ENCODE results near the gene NME4.
"Not testable (repeated sequence)": the region's sequence is repeated elsewhere in the genome, so short reads cannot be mapped to it uniquely, and the experiment has no call there.

DNA sequence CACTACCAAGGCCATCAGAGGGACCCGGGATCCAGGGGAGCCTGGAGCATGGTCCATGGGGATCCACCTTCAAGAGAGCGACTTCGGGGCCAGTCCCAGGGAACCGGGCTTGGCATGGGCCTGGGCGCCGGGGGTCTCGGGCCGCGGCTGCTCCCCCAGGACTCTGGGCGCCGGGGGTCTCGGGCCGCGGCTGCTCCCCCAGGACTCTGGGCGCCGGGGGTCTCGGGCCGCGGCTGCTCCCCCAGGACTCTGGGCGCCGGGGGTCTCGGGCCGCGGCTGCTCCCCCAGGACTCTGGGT, 34.3 kb upstream of the NME4 start:
- TF ChIP-seq CTCF (conservative IDR thresholded peaks at IDR 0.05); ZFX (IDR thresholded peaks at IDR 0.05): not testable (repeated sequence)
